Measurements from ENCODE around the gene CDKN2B.

DNA sequence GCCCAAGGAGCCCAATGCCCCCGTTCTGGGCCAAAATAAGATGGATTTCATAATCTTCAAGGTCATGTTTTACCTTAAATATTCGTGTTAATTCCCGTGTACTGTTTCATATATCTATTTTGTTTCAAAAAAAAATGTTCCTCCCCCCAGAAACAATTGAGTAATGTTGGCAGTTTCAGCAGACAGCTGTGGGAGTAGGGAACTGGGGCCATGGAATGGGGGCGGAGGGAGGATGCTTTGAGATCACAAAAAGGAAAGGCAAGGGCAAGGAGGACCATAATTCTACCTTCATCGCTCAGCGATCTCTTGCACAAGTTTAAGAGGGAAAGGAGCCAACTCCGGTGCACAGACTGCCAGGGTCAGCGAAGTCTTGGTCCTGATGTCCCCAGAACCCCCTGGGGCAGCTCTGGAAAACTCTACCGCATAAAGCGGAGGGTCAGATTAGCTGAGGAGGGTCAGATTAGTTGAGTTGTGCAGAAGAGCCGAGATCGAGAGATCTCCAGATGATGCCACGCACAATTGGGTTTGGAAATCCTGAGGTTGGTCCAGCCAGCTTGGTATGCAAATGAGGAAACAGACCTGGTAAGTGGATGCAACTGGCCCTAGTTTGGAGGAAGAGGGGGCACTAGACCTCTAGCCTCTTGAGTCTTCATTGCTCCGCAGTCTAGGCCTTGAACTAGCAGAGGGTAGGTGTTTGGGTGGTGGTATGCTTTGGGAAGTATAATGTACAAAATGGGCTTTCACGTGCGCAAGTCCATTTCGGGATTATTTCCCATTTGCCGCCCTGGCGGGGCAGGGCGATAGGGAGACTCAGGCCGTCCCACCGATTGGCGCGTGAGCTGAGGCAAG, 38.9 kb downstream of the CDKN2B start:
- no peak for TF ChIP-seq CTCF (IDR thresholded peaks at IDR 0.05)
- no peak for TF ChIP-seq POLR2AphosphoS5 (IDR thresholded peaks at IDR 0.05)
- TF ChIP-seq POLR2A (IDR thresholded peaks at IDR 0.05): no peak
- TF ChIP-seq EP300 (IDR thresholded peaks at IDR 0.05): no peak

All from upper lobe of left lung (tissue), 4 donors.